Lower leg skin (tissue), 3 donors: ENCODE data around the gene TXNRD3.

Source experiments
- POLR2A ChIP-seq, 2 donors: fragments of 450-650 bp; IDR thresholded peaks; one replicate each; pipeline ENCODE4 v1.6.1; 2016 to 2017; ENCODE audit warnings: antibody characterized with exemption in 2 of 2, mild to moderate bottlenecking in 1 of 2, moderate library complexity in 1 of 2
- TF ChIP-seq, protein P1 (sequence below), 3 donors: fragments of 450-650 bp; IDR thresholded peaks; one replicate each; pipeline ENCODE4 v1.5.1; 2016; ENCODE audit warnings: antibody characterized with exemption in 3 of 3, mild to moderate bottlenecking in 3 of 3, moderate library complexity in 2 of 3

DNA sequence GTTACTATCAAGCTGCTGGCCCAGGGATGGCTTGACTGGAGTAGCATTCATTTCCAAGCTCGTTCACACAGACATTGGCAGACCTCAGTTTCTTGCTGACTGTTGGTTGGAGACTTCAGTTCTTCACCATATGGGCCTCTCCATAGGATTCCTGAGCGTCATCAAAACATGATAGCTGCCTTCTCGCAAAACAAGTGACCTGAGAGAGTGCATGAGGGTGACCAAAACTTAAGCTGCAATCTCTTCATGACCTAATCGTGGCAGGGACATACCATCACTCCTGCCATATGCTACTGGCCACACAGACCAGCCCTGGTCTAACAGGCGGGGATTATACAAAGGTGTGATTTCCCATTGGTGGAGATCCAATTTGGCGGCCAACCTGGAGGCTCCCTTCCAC is 50.2 kb downstream of the TXNRD3 start:
- TF ChIP-seq, protein P1, sequence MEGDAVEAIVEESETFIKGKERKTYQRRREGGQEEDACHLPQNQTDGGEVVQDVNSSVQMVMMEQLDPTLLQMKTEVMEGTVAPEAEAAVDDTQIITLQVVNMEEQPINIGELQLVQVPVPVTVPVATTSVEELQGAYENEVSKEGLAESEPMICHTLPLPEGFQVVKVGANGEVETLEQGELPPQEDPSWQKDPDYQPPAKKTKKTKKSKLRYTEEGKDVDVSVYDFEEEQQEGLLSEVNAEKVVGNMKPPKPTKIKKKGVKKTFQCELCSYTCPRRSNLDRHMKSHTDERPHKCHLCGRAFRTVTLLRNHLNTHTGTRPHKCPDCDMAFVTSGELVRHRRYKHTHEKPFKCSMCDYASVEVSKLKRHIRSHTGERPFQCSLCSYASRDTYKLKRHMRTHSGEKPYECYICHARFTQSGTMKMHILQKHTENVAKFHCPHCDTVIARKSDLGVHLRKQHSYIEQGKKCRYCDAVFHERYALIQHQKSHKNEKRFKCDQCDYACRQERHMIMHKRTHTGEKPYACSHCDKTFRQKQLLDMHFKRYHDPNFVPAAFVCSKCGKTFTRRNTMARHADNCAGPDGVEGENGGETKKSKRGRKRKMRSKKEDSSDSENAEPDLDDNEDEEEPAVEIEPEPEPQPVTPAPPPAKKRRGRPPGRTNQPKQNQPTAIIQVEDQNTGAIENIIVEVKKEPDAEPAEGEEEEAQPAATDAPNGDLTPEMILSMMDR (IDR thresholded peaks at IDR 0.05): no peak
- TF ChIP-seq POLR2A (IDR thresholded peaks at IDR 0.05): no peak
